Ammon's horn (tissue), 1 donor: Measurements from ENCODE around the gene SHLD1.
A peak's percentile ranks its signal among the peaks of the same experiment; 100 is the strongest.
"Not testable (repeated sequence)": the region's sequence is repeated elsewhere in the genome, so short reads cannot be mapped to it uniquely, and the experiment has no call there.

Source experiments
- DNase-seq: peaks from one replicate; pipeline ENCODE4 v3.0.0-alpha.2; 2016; ENCODE audit warnings: low spot score

The SHLD1 gene

GRCh38 chr20:5735845-5736510 lies 14.2 kb upstream of the SHLD1 start:
- DNase-seq, result no peak

- DNase-seq, result no peak
Measured at GRCh38 chr20:5737619-5737953, 12.6 kb upstream of the SHLD1 start.

- no peak for DNase-seq
Measured at GRCh38 chr20:5737966-5738365, 12.2 kb upstream of the SHLD1 start.

GRCh38 chr20:5740643-5741042 lies 9.6 kb upstream of the SHLD1 start:
- DNase-seq, result not testable (repeated sequence)

- no peak for DNase-seq
Measured at GRCh38 chr20:5741089-5741488, 9.1 kb upstream of the SHLD1 start.

- DNase-seq, result no peak
Measured at GRCh38 chr20:5742041-5742440, 8.2 kb upstream of the SHLD1 start.

GRCh38 chr20:5745416-5746030 lies 4.7 kb upstream of the SHLD1 start:
- DNase-seq, result peak; percentile 9

- DNase-seq, result no peak
Measured at GRCh38 chr20:5746064-5746463, 4.1 kb upstream of the SHLD1 start.

GRCh38 chr20:5748246-5748645 lies 2.0 kb upstream of the SHLD1 start:
- DNase-seq, result no peak

GRCh38 chr20:5749512-5749951 lies 669 bp upstream of the SHLD1 start:
- not testable (repeated sequence) for DNase-seq

GRCh38 chr20:5751856-5752255 lies 1.7 kb downstream of the SHLD1 start:
- DNase-seq, result no peak

- no peak for DNase-seq
Measured at GRCh38 chr20:5753814-5754213, 3.6 kb downstream of the SHLD1 start.

GRCh38 chr20:5757949-5758348 lies 7.7 kb downstream of the SHLD1 start:
- no peak for DNase-seq

- DNase-seq, result no peak
Measured at GRCh38 chr20:5766085-5766764, 16.0 kb downstream of the SHLD1 start.

- no peak for DNase-seq
Measured at GRCh38 chr20:5767493-5768098, 17.4 kb downstream of the SHLD1 start.

GRCh38 chr20:5770231-5770986 lies 20.2 kb downstream of the SHLD1 start:
- DNase-seq, result no peak

GRCh38 chr20:5770987-5771318 lies 20.8 kb downstream of the SHLD1 start:
- DNase-seq, result no peak

- DNase-seq, result no peak
Measured at GRCh38 chr20:5772704-5773103, 22.5 kb downstream of the SHLD1 start.

- no peak for DNase-seq
Measured at GRCh38 chr20:5773589-5773988, 23.4 kb downstream of the SHLD1 start.

GRCh38 chr20:5776077-5776476 lies 25.9 kb downstream of the SHLD1 start:
- DNase-seq, result no peak

- DNase-seq, result no peak
Measured at GRCh38 chr20:5779071-5779900, 29.1 kb downstream of the SHLD1 start.

GRCh38 chr20:5780846-5781217 lies 30.6 kb downstream of the SHLD1 start:
- DNase-seq, result no peak
